ENCODE measurements around the gene KCTD8. TPM values are rescaled to one million over a fixed set of nuclear protein-coding genes. Genes with fewer than 3 reads are reported as not detected.

KCTD8 gene
- 262 and 310 TPM in 2 replicates for polyA plus RNA-seq

GRCh38 chr4:44448521-44449461, at the start of gene KCTD8:
Gene KCTD8, minus strand, starts transcription at chr4:44448809.

Other genes starting within 250 kb of the KCTD8 start
- gene YIPF7, start 202.8 kb upstream of the KCTD8 start, polyA plus RNA-seq, result 0.62 and 4.6 TPM in 2 replicates
- gene GUF1, start 229.6 kb upstream of the KCTD8 start, polyA plus RNA-seq, result 11.6 and 13.9 TPM in 2 replicates

Measured in Purkinje cell (primary cell).